ENCODE results near the gene IRF6. TPM values are rescaled to one million over a fixed set of nuclear protein-coding genes. Genes with fewer than 3 reads are reported as not detected.
A peak's percentile ranks its signal among the peaks of the same experiment; 100 is the strongest.
"Not testable (repeated sequence)": the region's sequence is repeated elsewhere in the genome, so short reads cannot be mapped to it uniquely, and the experiment has no call there.

IRF6 gene
- total RNA-seq, 2 experiments from 2014 or later: 0.11 to 0.14 TPM

DNA sequence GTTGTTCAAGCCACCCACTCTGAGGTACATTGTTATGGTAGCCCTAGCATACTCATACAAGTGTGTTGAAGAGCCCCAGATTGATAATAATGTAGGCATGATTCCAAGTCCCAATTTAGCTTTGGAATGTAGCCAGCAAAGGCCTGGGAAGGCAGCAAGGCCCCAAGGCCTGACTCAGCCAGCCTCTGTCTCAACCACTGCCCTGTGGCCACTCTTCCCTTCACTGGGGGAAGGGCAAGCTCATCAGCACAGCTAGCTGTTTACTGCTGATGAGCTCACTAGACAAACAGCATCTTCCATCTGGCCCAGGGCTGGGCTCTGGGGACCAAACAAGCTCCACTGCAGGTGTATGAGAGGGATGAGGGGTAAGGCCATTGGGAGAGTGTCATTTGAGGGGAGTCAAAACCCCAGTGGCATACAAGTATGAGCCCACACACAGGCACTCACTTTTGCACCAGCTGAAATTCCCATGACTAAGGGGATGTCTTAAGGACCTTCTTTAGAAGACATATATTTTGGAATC lies 2.2 kb upstream of the IRF6 start:
- DNase-seq (no peak), ATAC-seq (no peak)
- peaks cover 14% of the 10 kb centered on the region for H3K4me1 Mint-ChIP-seq
- H3K27ac Mint-ChIP-seq: no peak overlapping the region
- intact Hi-C loops (cut with DNase I, micrococcal nuclease): no loop called here
- H3K9me3 Mint-ChIP-seq (ENCODE audit: low read depth): no peaks in the 10 kb centered on the region
- no peak overlapping the region for H3K4me3 Mint-ChIP-seq
- POLR2A ChIA-PET: no interaction called here
- CTCF ChIA-PET: interaction anchor here (0.7 to 4.4 kb wide), 6 partner anchors 8 to 236 kb away, joined by 3 to 31 read pairs (median 4); no protein-coding TSS in a partner anchor
- peaks cover 12% of the 10 kb centered on the region for H3K27me3 Mint-ChIP-seq
- no peaks in the 10 kb centered on the region for H3K36me3 Mint-ChIP-seq (ENCODE audit: low read depth)

DNA sequence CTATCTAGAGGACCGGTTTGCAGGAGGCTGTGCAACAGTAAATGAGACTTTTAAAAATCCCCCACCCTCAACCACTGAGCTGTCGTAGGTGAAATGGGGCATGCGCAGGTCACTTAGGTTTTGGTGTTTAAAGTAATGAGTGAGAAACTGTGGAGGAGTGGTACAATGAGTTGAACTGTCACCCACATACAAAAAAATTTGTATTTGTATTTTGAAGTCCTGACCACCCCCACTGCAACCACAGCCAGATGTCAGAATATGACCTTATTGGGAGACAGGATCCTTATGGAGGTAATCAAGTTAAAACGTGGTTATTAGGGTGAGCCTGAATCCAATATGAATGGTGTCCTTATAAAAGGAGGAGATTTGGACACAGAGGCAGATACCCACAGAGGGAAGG lies 1.6 kb upstream of the IRF6 start:
- H3K4me1 Mint-ChIP-seq: peaks cover 14% of the 10 kb centered on the region
- no peak overlapping the region for H3K27ac Mint-ChIP-seq
- intact Hi-C loops (cut with DNase I, micrococcal nuclease): no loop called here
- ChIA-PET POLR2A (no interaction called here), CTCF (interaction anchor here (0.9 to 4.4 kb wide), 4 partner anchors 9 to 59 kb away, joined by 3 to 31 read pairs (median 4); no protein-coding TSS in a partner anchor)
- no peaks in the 10 kb centered on the region for H3K9me3 Mint-ChIP-seq (ENCODE audit: low read depth)
- H3K27me3 Mint-ChIP-seq: peaks cover 13% of the 10 kb centered on the region
- no peaks in the 10 kb centered on the region for H3K36me3 Mint-ChIP-seq (ENCODE audit: low read depth)
- ATAC-seq (peak; percentile 20), DNase-seq (no peak)
- H3K4me3 Mint-ChIP-seq: no peak overlapping the region

DNA sequence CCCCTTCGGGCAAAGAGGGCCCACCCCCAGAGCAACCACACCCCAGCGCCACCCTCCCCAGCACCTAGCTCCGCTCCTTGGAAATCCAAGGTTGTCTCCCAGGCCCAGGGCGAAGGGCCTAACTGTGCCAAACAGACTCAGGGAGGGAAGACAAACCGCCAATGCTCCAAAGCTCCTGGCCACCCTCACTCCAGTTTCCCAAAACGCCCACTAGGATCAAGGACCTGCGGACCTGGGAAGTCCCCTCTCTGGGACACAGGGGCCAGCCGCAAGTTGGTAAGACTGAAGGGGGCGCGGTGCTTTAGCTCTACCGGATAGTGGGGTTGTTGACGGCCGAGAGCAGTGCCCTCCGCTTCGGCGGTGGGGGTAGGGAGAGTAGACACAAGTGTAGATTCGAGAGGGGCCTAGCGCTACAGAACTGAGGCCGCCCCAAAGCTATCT lies 581 bp downstream of the IRF6 start:
- CTCF ChIA-PET: interaction anchor here (1.1 kb wide), 1 partner anchor 17 kb away, joined by 4 read pairs; no protein-coding TSS in a partner anchor
- no peak for DNase-seq
- POLR2A ChIA-PET: no interaction called here
- H3K27ac Mint-ChIP-seq: no peak overlapping the region
- H3K36me3 Mint-ChIP-seq (ENCODE audit: low read depth): no peaks in the 10 kb centered on the region
- intact Hi-C loops (cut with DNase I, micrococcal nuclease): no loop called here
- peaks cover 16% of the 10 kb centered on the region for H3K27me3 Mint-ChIP-seq
- H3K4me3 Mint-ChIP-seq: peak overlapping the region; percentile 54
- peaks cover 14% of the 10 kb centered on the region for H3K4me1 Mint-ChIP-seq
- ATAC-seq: no peak
- H3K9me3 Mint-ChIP-seq (ENCODE audit: low read depth): no peaks in the 10 kb centered on the region

DNA sequence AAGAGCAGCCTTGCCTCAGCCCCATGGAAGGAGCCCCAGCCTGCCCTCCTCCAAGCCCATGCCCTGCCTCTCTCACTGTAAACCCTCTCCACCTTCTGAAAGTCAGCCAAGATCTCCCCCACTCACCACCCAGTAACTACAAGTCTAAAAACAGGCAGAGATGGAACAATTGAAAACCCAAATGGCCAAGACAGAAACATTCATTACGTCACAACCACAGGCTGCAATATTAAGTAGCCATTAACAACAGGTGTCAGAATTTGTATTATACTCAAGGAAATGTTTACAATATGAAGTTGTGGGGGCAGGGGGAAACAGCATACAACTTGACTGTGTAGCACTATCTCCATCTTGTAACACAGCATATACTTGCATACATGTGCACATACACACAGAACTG lies 2.4 kb downstream of the IRF6 start:
- ChIA-PET POLR2A (interaction anchor here (0.7 kb wide), 1 partner anchor 440 kb away, joined by 4 read pairs; no protein-coding TSS in a partner anchor), CTCF (no interaction called here)
- H3K4me1 Mint-ChIP-seq: peaks cover 14% of the 10 kb centered on the region
- no peaks in the 10 kb centered on the region for H3K36me3 Mint-ChIP-seq (ENCODE audit: low read depth)
- H3K4me3 Mint-ChIP-seq: no peak overlapping the region
- H3K9me3 Mint-ChIP-seq (ENCODE audit: low read depth): no peaks in the 10 kb centered on the region
- DNase-seq (no peak), ATAC-seq (no peak)
- H3K27ac Mint-ChIP-seq: no peak overlapping the region
- H3K27me3 Mint-ChIP-seq: peaks cover 16% of the 10 kb centered on the region
- intact Hi-C loops (cut with DNase I, micrococcal nuclease): no loop called here

DNA sequence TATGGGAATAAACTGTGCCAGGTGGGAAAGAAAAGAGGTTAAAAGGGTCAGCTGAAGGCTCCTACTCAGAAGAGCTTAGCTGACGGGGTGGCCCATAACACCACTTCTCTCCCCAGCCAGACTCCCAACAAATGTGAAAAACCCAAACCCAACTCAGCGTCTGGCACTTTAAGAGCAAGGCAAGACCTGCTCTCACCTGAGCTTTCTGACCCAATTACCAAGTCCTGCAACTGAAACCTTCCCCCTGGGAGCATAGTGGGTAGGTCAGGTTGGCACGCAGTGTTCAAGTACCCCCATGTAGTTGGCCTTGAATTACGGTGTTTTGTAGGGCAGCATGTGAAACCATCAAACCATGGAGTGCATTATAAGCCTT lies 3.2 kb downstream of the IRF6 start:
- ATAC-seq (no peak), DNase-seq (no peak)
- Mint-ChIP-seq H3K27me3 (peaks cover 16% of the 10 kb centered on the region), H3K36me3 (ENCODE audit: low read depth) (no peaks in the 10 kb centered on the region), H3K4me1 (peaks cover 14% of the 10 kb centered on the region), H3K9me3 (ENCODE audit: low read depth) (no peaks in the 10 kb centered on the region), H3K27ac (no peak overlapping the region), H3K4me3 (no peak overlapping the region)
- POLR2A ChIA-PET: no interaction called here
- CTCF ChIA-PET: interaction anchor here (0.7 kb wide), 1 partner anchor 8 kb away, joined by 3 read pairs; no protein-coding TSS in a partner anchor
- intact Hi-C loops (cut with DNase I, micrococcal nuclease): no loop called here

DNA sequence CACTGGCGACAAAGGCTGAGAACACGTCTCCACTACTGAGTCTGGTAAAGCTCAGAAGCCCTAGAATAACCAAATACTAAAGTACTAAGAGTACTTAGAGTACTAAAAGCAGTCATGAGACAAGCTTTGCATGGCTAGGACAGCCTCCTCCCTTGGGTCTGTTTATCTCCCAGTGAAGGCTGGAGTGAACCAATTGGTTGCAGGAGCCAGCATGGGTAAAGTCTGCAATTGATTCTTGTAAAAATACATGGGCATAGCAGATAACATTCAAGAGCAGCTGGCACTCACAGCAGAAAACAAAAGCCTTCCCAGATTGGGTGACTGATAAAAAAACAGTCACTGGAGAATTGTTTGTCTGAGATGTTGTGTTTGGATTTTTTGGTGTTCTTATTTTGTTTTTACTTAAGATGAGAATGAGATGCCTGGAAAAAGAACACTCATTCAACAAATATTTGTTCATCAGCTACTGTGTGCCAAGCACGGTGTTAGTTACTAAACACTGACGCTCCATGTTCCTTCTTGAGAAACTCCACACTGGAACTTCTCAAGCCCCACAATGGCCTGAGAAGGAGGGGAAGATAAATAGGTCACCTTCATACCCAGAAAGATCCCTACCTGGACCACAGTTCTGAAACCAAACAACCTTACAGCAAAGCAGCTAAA lies 3.7 kb downstream of the IRF6 start:
- H3K27me3 Mint-ChIP-seq: peaks cover 16% of the 10 kb centered on the region
- no peaks in the 10 kb centered on the region for H3K9me3 Mint-ChIP-seq (ENCODE audit: low read depth)
- CTCF ChIA-PET: interaction anchor here (0.6 to 3.7 kb wide), 3 partner anchors 8 to 1036 kb away, joined by 3 to 14 read pairs (median 5); no protein-coding TSS in a partner anchor
- H3K36me3 Mint-ChIP-seq (ENCODE audit: low read depth): no peaks in the 10 kb centered on the region
- DNase-seq (no peak), ATAC-seq (no peak)
- POLR2A ChIA-PET: no interaction called here
- no peak overlapping the region for H3K4me3 Mint-ChIP-seq
- H3K4me1 Mint-ChIP-seq: peaks cover 14% of the 10 kb centered on the region
- intact Hi-C loops (cut with DNase I, micrococcal nuclease): no loop called here
- H3K27ac Mint-ChIP-seq: no peak overlapping the region

GRCh38 chr1:209800984-209801834 lies 4.7 kb downstream of the IRF6 start:
- DNase-seq (no peak), ATAC-seq (no peak)
- Mint-ChIP-seq H3K9me3 (ENCODE audit: low read depth) (no peaks in the 10 kb centered on the region), H3K4me1 (peaks cover 11% of the 10 kb centered on the region), H3K27me3 (peaks cover 18% of the 10 kb centered on the region), H3K4me3 (no peak overlapping the region), H3K27ac (no peak overlapping the region), H3K36me3 (ENCODE audit: low read depth) (no peaks in the 10 kb centered on the region)
- CTCF ChIA-PET: interaction anchor here (0.6 to 3.7 kb wide), 4 partner anchors 8 to 1035 kb away, joined by 3 to 14 read pairs (median 5); no protein-coding TSS in a partner anchor
- POLR2A ChIA-PET: no interaction called here
- intact Hi-C loops (cut with DNase I, micrococcal nuclease): no loop called here

DNA sequence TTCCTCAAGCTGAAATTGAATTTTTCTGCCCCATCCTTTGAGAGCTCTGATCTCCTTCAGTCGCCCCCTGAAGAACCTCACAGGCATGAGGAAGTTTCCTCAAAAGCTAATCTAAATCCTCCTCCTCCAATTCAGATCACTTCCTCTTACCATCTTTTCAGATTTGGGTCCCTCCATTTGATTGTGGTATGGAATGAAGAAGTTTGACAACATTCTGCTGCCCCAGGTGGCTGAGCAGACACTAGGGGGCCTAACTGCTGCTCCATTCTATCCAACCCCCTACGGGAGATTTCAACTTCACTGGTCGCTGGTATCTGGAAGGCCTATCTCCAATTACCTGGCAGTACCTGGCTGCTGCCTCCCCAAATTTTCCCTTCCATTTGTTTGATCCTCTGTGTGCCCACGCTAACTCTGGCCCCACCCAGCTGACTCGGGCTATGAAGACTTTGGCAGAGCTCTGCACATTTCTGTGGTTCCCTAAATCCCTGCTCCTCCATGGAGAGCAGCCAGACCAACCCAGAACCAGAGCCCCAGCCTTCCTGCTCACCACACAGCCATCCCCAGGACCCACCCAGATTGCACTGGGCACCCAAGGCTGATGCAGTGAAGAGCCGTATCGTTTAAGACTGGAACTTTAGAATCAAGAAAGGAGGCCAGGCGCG lies 7.8 kb downstream of the IRF6 start:
- H3K36me3 Mint-ChIP-seq (ENCODE audit: low read depth): no peaks in the 10 kb centered on the region
- peaks cover 2% of the 10 kb centered on the region for H3K9me3 Mint-ChIP-seq (ENCODE audit: low read depth)
- H3K27me3 Mint-ChIP-seq: peaks cover 14% of the 10 kb centered on the region
- intact Hi-C loops (cut with DNase I, micrococcal nuclease): no loop called here
- no peak overlapping the region for H3K4me3 Mint-ChIP-seq
- ChIA-PET POLR2A (no interaction called here), CTCF (interaction anchor here (0.6 to 1.3 kb wide), 5 partner anchors 9 to 57 kb away, joined by 3 to 5 read pairs (median 4); no protein-coding TSS in a partner anchor)
- no peaks in the 10 kb centered on the region for H3K4me1 Mint-ChIP-seq
- ATAC-seq (no peak), DNase-seq (no peak)
- H3K27ac Mint-ChIP-seq: no peak overlapping the region

GRCh38 chr1:209793711-209794110 lies 12.2 kb downstream of the IRF6 start:
- H3K4me3 Mint-ChIP-seq; H3K36me3 Mint-ChIP-seq (ENCODE audit: low read depth); DNase-seq; CTCF ChIA-PET; H3K9me3 Mint-ChIP-seq (ENCODE audit: low read depth); POLR2A ChIA-PET; intact Hi-C loops (cut with DNase I, micrococcal nuclease); H3K4me1 Mint-ChIP-seq; ATAC-seq; H3K27ac Mint-ChIP-seq: not testable (repeated sequence)
- peaks cover 10% of the 10 kb centered on the region for H3K27me3 Mint-ChIP-seq

- Mint-ChIP-seq H3K4me3 (no peak overlapping the region), H3K27ac (no peak overlapping the region), H3K27me3 (peaks cover 10% of the 10 kb centered on the region), H3K4me1 (no peaks in the 10 kb centered on the region), H3K9me3 (ENCODE audit: low read depth) (peaks cover 2% of the 10 kb centered on the region), H3K36me3 (ENCODE audit: low read depth) (no peaks in the 10 kb centered on the region)
- no peak for ATAC-seq
- ChIA-PET POLR2A (no interaction called here), CTCF (interaction anchor here (0.9 to 1.5 kb wide), 3 partner anchors 15 to 36 kb away, joined by 3 to 6 read pairs (median 4); partner anchors contain the start of gene UTP25)
- no peak for DNase-seq
- intact Hi-C loops (cut with DNase I, micrococcal nuclease): no loop called here
Observed at GRCh38 chr1:209791920-209792319, 14.0 kb downstream of the IRF6 start.
